Amniotic stem cell (primary cell): ENCODE measurements around the gene GFOD2.
"Not testable (repeated sequence)": the region's sequence is repeated elsewhere in the genome, so short reads cannot be mapped to it uniquely, and the experiment has no call there.

ENCODE experiments used
- DNase-seq: peaks from one replicate; lab custom pipeline; 2025; lab: John Stamatoyannopoulos, UW

The GFOD2 gene

GRCh38 chr16:67702130-67702529 is 17.0 kb downstream of the GFOD2 start:
- no peak for DNase-seq

- DNase-seq, result no peak
Measured at GRCh38 chr16:67701420-67701819, 17.7 kb downstream of the GFOD2 start.

- no peak for DNase-seq
Measured at GRCh38 chr16:67699265-67699664, 19.9 kb downstream of the GFOD2 start.

GRCh38 chr16:67697422-67698185 is 21.5 kb downstream of the GFOD2 start:
- DNase-seq, result no peak

- no peak for DNase-seq
Measured at GRCh38 chr16:67694611-67695010, 24.5 kb downstream of the GFOD2 start.

- not testable (repeated sequence) for DNase-seq
Measured at GRCh38 chr16:67693517-67694285, 25.4 kb downstream of the GFOD2 start.

- no peak for DNase-seq
Measured at GRCh38 chr16:67685388-67686112, 33.6 kb downstream of the GFOD2 start.

GRCh38 chr16:67683767-67684166 is 35.3 kb downstream of the GFOD2 start:
- DNase-seq, result no peak

GRCh38 chr16:67679935-67680897 is 38.9 kb downstream of the GFOD2 start:
- no peak for DNase-seq

- no peak for DNase-seq
Measured at GRCh38 chr16:67678354-67679023, 40.6 kb downstream of the GFOD2 start.

GRCh38 chr16:67677712-67678111 is 41.4 kb downstream of the GFOD2 start:
- no peak for DNase-seq

- no peak for DNase-seq
Measured at GRCh38 chr16:67676939-67677338, 42.2 kb downstream of the GFOD2 start.

GRCh38 chr16:67676516-67676915 is 42.6 kb downstream of the GFOD2 start:
- no peak for DNase-seq

- DNase-seq, result no peak
Measured at GRCh38 chr16:67675999-67676398, 43.1 kb downstream of the GFOD2 start.

- DNase-seq, result no peak
Measured at GRCh38 chr16:67675579-67675935, 43.6 kb downstream of the GFOD2 start.

GRCh38 chr16:67674851-67675578 is 44.1 kb downstream of the GFOD2 start:
- DNase-seq, result no peak

GRCh38 chr16:67673712-67674580 is 45.2 kb downstream of the GFOD2 start:
- DNase-seq, result no peak

GRCh38 chr16:67672739-67673662 is 46.1 kb downstream of the GFOD2 start:
- DNase-seq, result no peak
